Ectodermal cell (in vitro differentiated cells): ENCODE results near the gene SYCN.
"Not testable (repeated sequence)": the region's sequence is repeated elsewhere in the genome, so short reads cannot be mapped to it uniquely, and the experiment has no call there.

Source experiments
- H3K27ac ChIP-seq: 2 replicates; pipeline ENCODE4 v1.7.0; 2013; ENCODE audit warnings: mild to moderate bottlenecking, low read depth, low read length; ENCODE audit not compliant: insufficient read depth, poor library complexity, severe bottlenecking
- H3K27me3 ChIP-seq: 2 replicates; pipeline ENCODE4 v1.7.0; 2013; ENCODE audit warnings: mild to moderate bottlenecking, low read length; ENCODE audit not compliant: insufficient read depth, control insufficient read depth, poor library complexity, severe bottlenecking
- H3K36me3 ChIP-seq: one replicate; pipeline ENCODE4 v1.7.0; 2013; ENCODE audit warnings: low read length; ENCODE audit not compliant: control insufficient read depth, insufficient read depth
- H3K4me1 ChIP-seq: one replicate; pipeline ENCODE4 v1.7.0; 2013; ENCODE audit warnings: low read length; ENCODE audit not compliant: control insufficient read depth, insufficient read depth
- H3K4me3 ChIP-seq: 2 replicates; pipeline ENCODE4 v1.7.0; 2013; ENCODE audit warnings: low read depth, low read length, control low read depth; ENCODE audit not compliant: insufficient read depth
- H3K9me3 ChIP-seq: 2 replicates; pipeline ENCODE4 v1.7.0; 2013; ENCODE audit warnings: mild to moderate bottlenecking, low read length, moderate library complexity; ENCODE audit not compliant: control insufficient read depth
- WGBS, 2 experiments: methylation state at CpG; one replicate each; pipeline ENCODE4 v1.1.7; 2013; ENCODE audit warnings: missing lambda C conversion rate in 2 of 2; 5-methylcytosine and 5-hydroxymethylcytosine counted together

The SYCN gene

GRCh38 chr19:39244410-39245100 lies 40.5 kb upstream of the SYCN start, which contains the start of gene IFNL3:
Gene IFNL3, minus strand, starts transcription at chr19:39245006. Its CDS starts 39 bp downstream, at chr19:39244967.
- H3K27ac ChIP-seq, H3K9me3 ChIP-seq, H3K36me3 ChIP-seq, H3K4me1 ChIP-seq, H3K4me3 ChIP-seq: not testable (repeated sequence)
- peaks cover 38% of the 10 kb centered on the region for H3K27me3 ChIP-seq
- 79% methylated on average over 10 to 11 of the region's 12 CpGs for WGBS, 2 experiments

- not testable (repeated sequence) for H3K36me3 ChIP-seq, H3K4me1 ChIP-seq, H3K9me3 ChIP-seq, H3K4me3 ChIP-seq, H3K27ac ChIP-seq
- H3K27me3 ChIP-seq: peaks cover 34% of the 10 kb centered on the region
- 84 to 89% methylated on average over 12 of the region's 13 CpGs for WGBS, 2 experiments
Observed at GRCh38 chr19:39243741-39244140, 39.7 kb upstream of the SYCN start.

GRCh38 chr19:39240421-39240820 lies 36.4 kb upstream of the SYCN start:
- Histone ChIP-seq H3K4me3 (no peak overlapping the region), H3K36me3 (no peaks in the 10 kb centered on the region), H3K9me3 (no peaks in the 10 kb centered on the region), H3K27me3 (peaks cover 19% of the 10 kb centered on the region), H3K4me1 (no peaks in the 10 kb centered on the region), H3K27ac (no peak overlapping the region)
- 89 to 90% methylated on average over 7 of the region's 7 CpGs for WGBS, 2 experiments

GRCh38 chr19:39238944-39239343 lies 34.9 kb upstream of the SYCN start:
- no peaks in the 10 kb centered on the region for H3K4me1 ChIP-seq
- no peak overlapping the region for H3K4me3 ChIP-seq
- H3K36me3 ChIP-seq: no peaks in the 10 kb centered on the region
- H3K27me3 ChIP-seq: peaks cover 17% of the 10 kb centered on the region
- no peak overlapping the region for H3K27ac ChIP-seq
- no peaks in the 10 kb centered on the region for H3K9me3 ChIP-seq
- 85 to 91% methylated on average over 6 of the region's 6 CpGs for WGBS, 2 experiments

- Histone ChIP-seq H3K36me3 (no peaks in the 10 kb centered on the region), H3K4me1 (no peaks in the 10 kb centered on the region), H3K9me3 (no peaks in the 10 kb centered on the region), H3K4me3 (no peak overlapping the region), H3K27ac (no peak overlapping the region), H3K27me3 (peaks cover 16% of the 10 kb centered on the region)
- WGBS, 2 experiments: 85 to 87% methylated on average over 6 of the region's 6 CpGs
Observed at GRCh38 chr19:39238209-39238608, 34.1 kb upstream of the SYCN start.

- H3K9me3 ChIP-seq: no peaks in the 10 kb centered on the region
- H3K36me3 ChIP-seq: no peaks in the 10 kb centered on the region
- no peaks in the 10 kb centered on the region for H3K4me1 ChIP-seq
- 58 to 60% methylated on average over 22 of the region's 22 CpGs for WGBS, 2 experiments
- H3K27me3 ChIP-seq: peaks cover 19% of the 10 kb centered on the region
- no peak overlapping the region for H3K4me3 ChIP-seq
- H3K27ac ChIP-seq: no peak overlapping the region
Observed at GRCh38 chr19:39237200-39238184, 33.4 kb upstream of the SYCN start.

- Histone ChIP-seq H3K27me3 (peaks cover 19% of the 10 kb centered on the region), H3K9me3 (no peaks in the 10 kb centered on the region)
Observed at GRCh38 chr19:39236527-39236926, 32.5 kb upstream of the SYCN start.

GRCh38 chr19:39232708-39233107 lies 28.6 kb upstream of the SYCN start:
- no peaks in the 10 kb centered on the region for H3K9me3 ChIP-seq
- H3K27ac ChIP-seq: no peak overlapping the region
- H3K36me3 ChIP-seq: no peaks in the 10 kb centered on the region
- H3K4me3 ChIP-seq: no peak overlapping the region
- H3K4me1 ChIP-seq: no peaks in the 10 kb centered on the region
- peaks cover 6% of the 10 kb centered on the region for H3K27me3 ChIP-seq
- 83 to 89% methylated on average over 5 of the region's 5 CpGs for WGBS, 2 experiments

More at GRCh38 chr19:39236527-39236926, 32.5 kb upstream of the SYCN start:
- H3K36me3 ChIP-seq: no peaks in the 10 kb centered on the region
- H3K4me3 ChIP-seq: no peak overlapping the region
- 84 to 85% methylated on average over 12 of the region's 12 CpGs for WGBS, 2 experiments
- H3K4me1 ChIP-seq: no peaks in the 10 kb centered on the region
- no peak overlapping the region for H3K27ac ChIP-seq

GRCh38 chr19:39230096-39230764 lies 26.2 kb upstream of the SYCN start:
- H3K4me3 ChIP-seq: no peak overlapping the region
- peaks cover 16% of the 10 kb centered on the region for H3K27me3 ChIP-seq
- whole genome bisulfite sequencing, 2 experiments: 70 to 76% methylated on average over 1 to 2 of the region's 2 CpGs
- no peaks in the 10 kb centered on the region for H3K9me3 ChIP-seq
- no peaks in the 10 kb centered on the region for H3K36me3 ChIP-seq
- no peak overlapping the region for H3K27ac ChIP-seq
- H3K4me1 ChIP-seq: no peaks in the 10 kb centered on the region

- no peaks in the 10 kb centered on the region for H3K4me1 ChIP-seq
- H3K9me3 ChIP-seq: no peaks in the 10 kb centered on the region
- H3K4me3 ChIP-seq: no peak overlapping the region
- no peaks in the 10 kb centered on the region for H3K36me3 ChIP-seq
- H3K27ac ChIP-seq: no peak overlapping the region
- 28 to 29% methylated on average over 3 of the region's 3 CpGs for WGBS, 2 experiments
- peaks cover 15% of the 10 kb centered on the region for H3K27me3 ChIP-seq
Observed at GRCh38 chr19:39224910-39225309, 20.8 kb upstream of the SYCN start.
